Peyer's patch (tissue), 4 donors: Measurements from ENCODE around the gene MYH10.

Experiments used
- CTCF ChIP-seq, 6 experiments: fragments of 450-650 bp in 4 of 6; fragments of 200-600 bp in 2 of 6; sonication (generic) in 1 of 6; IDR thresholded peaks; one replicate each; pipeline ENCODE4 v1.5.1; 2017 to 2019; ENCODE audit warnings: antibody characterized with exemption in 6 of 6, mild to moderate bottlenecking in 3 of 6, moderate library complexity in 1 of 6
- POLR2A ChIP-seq, 2 donors: fragments of 450-650 bp; IDR thresholded peaks; one replicate each; pipeline ENCODE4 v1.5.1; 2017; ENCODE audit warnings: antibody characterized with exemption in 2 of 2, mild to moderate bottlenecking in 2 of 2, moderate library complexity in 2 of 2

- TF ChIP-seq POLR2A (IDR thresholded peaks at IDR 0.05) = no peak
- TF ChIP-seq CTCF (IDR thresholded peaks at IDR 0.05) = no peak
Observed at GRCh38 chr17:8481089-8481488, 149.4 kb downstream of the MYH10 start.
